SK-N-SH treated with all-trans-retinoic acid at 6 μM for 48 hours (cell line): ENCODE measurements around the gene IRAK1BP1.
"Not testable (repeated sequence)": the region's sequence is repeated elsewhere in the genome, so short reads cannot be mapped to it uniquely, and the experiment has no call there.

Experiments
- ATAC-seq: fragments of 200-7000 bp; cut with Tn5 transposase; 3 replicates; pipeline ENCODE4 v1.9.1; 2020; ENCODE audit warnings: mild to moderate bottlenecking, moderate library complexity
- ARNTL ChIP-seq: fragments of 450-650 bp; formaldehyde crosslinking; IDR thresholded peaks from 2 replicates; pipeline ENCODE4 v1.5.0; 2020; ENCODE audit warnings: low read depth, mild to moderate bottlenecking, moderate library complexity, borderline replicate concordance
- BACH2 ChIP-seq: fragments of 250-450 bp; sonication (Bioruptor Pico); IDR thresholded peaks from 2 replicates; pipeline ENCODE4 v1.9.0; 2021; ENCODE audit warnings: mild to moderate bottlenecking, borderline replicate concordance
- CSDC2 ChIP-seq: fragments of 250-450 bp; sonication (Bioruptor Pico); IDR thresholded peaks from 2 replicates; pipeline ENCODE4 v1.5.0; 2020; ENCODE audit warnings: mild to moderate bottlenecking, moderate library complexity
- ESRRG ChIP-seq: fragments of 250-450 bp; sonication (Bioruptor Pico); IDR thresholded peaks from 2 replicates; pipeline ENCODE4 v1.6.1; 2021; ENCODE audit warnings: mild to moderate bottlenecking
- GLIS3 ChIP-seq: fragments of 250-450 bp; sonication (Bioruptor Pico); IDR thresholded peaks from 2 replicates; pipeline ENCODE4 v1.5.0; 2020; ENCODE audit warnings: mild to moderate bottlenecking, moderate library complexity
- ISL1 ChIP-seq: fragments of 250-450 bp; sonication (Bioruptor Pico); IDR thresholded peaks from 2 replicates; pipeline ENCODE4 v2.1.2; 2022; ENCODE audit warnings: mild to moderate bottlenecking, moderate library complexity
- PPARA ChIP-seq: fragments of 250-450 bp; sonication (Bioruptor Pico); IDR thresholded peaks from 2 replicates; pipeline ENCODE4 v1.5.0; 2020; ENCODE audit warnings: mild to moderate bottlenecking, borderline replicate concordance
- RARB ChIP-seq: fragments of 250-450 bp; sonication (Bioruptor Pico); IDR thresholded peaks from 2 replicates; pipeline ENCODE4 v1.8.0; 2021; ENCODE audit warnings: mild to moderate bottlenecking, moderate library complexity
- SNAI2 ChIP-seq: fragments of 250-450 bp; sonication (Bioruptor Pico); IDR thresholded peaks from 2 replicates; pipeline ENCODE4 v1.5.0; 2020; ENCODE audit warnings: mild to moderate bottlenecking, moderate library complexity
- TCF4 ChIP-seq: fragments of 250-450 bp; sonication (Bioruptor Pico); IDR thresholded peaks from 2 replicates; pipeline ENCODE4 v1.8.0; 2021; ENCODE audit warnings: mild to moderate bottlenecking, moderate library complexity, borderline replicate concordance
- TOX ChIP-seq: fragments of 250-450 bp; sonication (Bioruptor Pico); IDR thresholded peaks from 2 replicates; pipeline ENCODE4 v1.8.0; 2021; ENCODE audit warnings: mild to moderate bottlenecking, moderate library complexity, borderline replicate concordance
- ZC3H10 ChIP-seq: fragments of 250-450 bp; sonication (Bioruptor Pico); IDR thresholded peaks from 2 replicates; pipeline ENCODE4 v1.5.1; 2021; ENCODE audit warnings: mild to moderate bottlenecking, moderate library complexity
- ZFP3 ChIP-seq: fragments of 250-450 bp; sonication (Bioruptor Pico); IDR thresholded peaks from 2 replicates; pipeline ENCODE4 v1.5.0; 2020; ENCODE audit warnings: mild to moderate bottlenecking, moderate library complexity
- ZFP30 ChIP-seq: fragments of 450-650 bp; formaldehyde crosslinking; IDR thresholded peaks from 2 replicates; pipeline ENCODE4 v1.5.0; 2022; ENCODE audit warnings: mild to moderate bottlenecking, moderate library complexity
- ZNF70 ChIP-seq: fragments of 450-650 bp; formaldehyde crosslinking; IDR thresholded peaks from 2 replicates; pipeline ENCODE4 v1.5.0; 2020; ENCODE audit warnings: mild to moderate bottlenecking, moderate library complexity
- ZNF8 ChIP-seq: fragments of 450-650 bp; formaldehyde crosslinking; IDR thresholded peaks from 2 replicates; pipeline ENCODE4 v1.5.0; 2020; ENCODE audit warnings: mild to moderate bottlenecking, moderate library complexity
- TF ChIP-seq, protein P1 (sequence below): fragments of 250-450 bp; sonication (Bioruptor Pico); IDR thresholded peaks from 2 replicates; pipeline ENCODE4 v1.8.0; 2020; ENCODE audit warnings: mild to moderate bottlenecking, moderate library complexity, borderline replicate concordance
- TF ChIP-seq, protein P2 (sequence below): fragments of 250-450 bp; sonication (Bioruptor Pico); IDR thresholded peaks from 2 replicates; pipeline ENCODE4 v1.5.1; 2020; ENCODE audit warnings: low read depth, mild to moderate bottlenecking, moderate library complexity
- TF ChIP-seq, protein P3 (sequence below): fragments of 250-450 bp; sonication (Bioruptor Pico); IDR thresholded peaks from 2 replicates; pipeline ENCODE4 v1.5.1; 2021; ENCODE audit warnings: mild to moderate bottlenecking, moderate library complexity
- TF ChIP-seq, protein P4 (sequence below): fragments of 250-450 bp; sonication (Bioruptor Pico); IDR thresholded peaks from 2 replicates; pipeline ENCODE4 v1.8.0; 2021; ENCODE audit warnings: low read depth, mild to moderate bottlenecking, moderate library complexity, borderline replicate concordance

Gene IRAK1BP1

DNA sequence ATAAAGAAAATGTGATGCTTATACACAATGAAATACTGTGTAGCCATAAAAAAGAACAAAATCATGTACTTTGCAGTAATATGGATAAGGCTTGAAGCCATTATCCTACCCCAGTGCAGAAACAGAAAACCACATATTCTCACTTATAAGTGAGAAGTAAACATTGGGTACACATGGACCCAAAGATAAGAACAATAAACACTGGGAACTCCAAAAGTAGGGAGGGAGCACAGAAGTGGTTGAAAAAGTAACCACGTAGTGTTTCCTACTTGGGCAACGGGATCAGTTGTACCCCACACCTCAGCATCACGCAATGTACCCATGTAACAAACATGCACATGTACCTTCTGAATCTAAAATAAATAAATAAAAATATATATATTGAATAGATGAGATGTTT is 8.2 kb downstream of the IRAK1BP1 start (continued):
- TF ChIP-seq ARNTL (CRISPR knock-in tag) (no peak), BACH2 (CRISPR knock-in tag) (no peak), RARB (CRISPR knock-in tag) (no peak), ZNF70 (CRISPR knock-in tag) (no peak), TOX (CRISPR knock-in tag) (no peak), CSDC2 (CRISPR knock-in tag) (no peak), GLIS3 (CRISPR knock-in tag) (no peak), ZNF8 (CRISPR knock-in tag) (no peak)

DNA sequence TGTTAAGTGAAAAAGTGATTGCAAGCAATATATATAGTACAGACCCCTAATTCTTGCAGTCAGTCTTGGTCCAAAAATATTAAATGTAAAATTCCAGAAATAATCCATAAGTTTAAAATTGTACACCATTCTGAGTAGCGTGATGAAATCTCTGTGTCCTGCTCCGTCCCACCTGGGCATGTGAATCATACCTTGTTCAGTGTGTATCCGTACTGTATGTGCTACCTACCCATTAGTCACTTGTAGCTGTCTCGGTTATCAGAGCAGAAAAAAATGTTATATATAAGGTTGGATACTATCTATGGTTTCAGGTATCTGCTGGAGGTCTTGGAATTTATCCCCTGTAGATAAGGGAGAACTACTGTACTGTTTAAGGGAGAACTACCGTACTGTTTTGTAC is 16.3 kb downstream of the IRAK1BP1 start:
- ATAC-seq = no peak
- TF ChIP-seq ISL1 (CRISPR knock-in tag) (no peak), TOX (CRISPR knock-in tag) (no peak), ZFP30 (CRISPR knock-in tag) (no peak), SNAI2 (CRISPR knock-in tag) (no peak), ZC3H10 (no peak), ZFP3 (CRISPR knock-in tag) (no peak), CSDC2 (CRISPR knock-in tag) (no peak)
- TF ChIP-seq, protein P1, sequence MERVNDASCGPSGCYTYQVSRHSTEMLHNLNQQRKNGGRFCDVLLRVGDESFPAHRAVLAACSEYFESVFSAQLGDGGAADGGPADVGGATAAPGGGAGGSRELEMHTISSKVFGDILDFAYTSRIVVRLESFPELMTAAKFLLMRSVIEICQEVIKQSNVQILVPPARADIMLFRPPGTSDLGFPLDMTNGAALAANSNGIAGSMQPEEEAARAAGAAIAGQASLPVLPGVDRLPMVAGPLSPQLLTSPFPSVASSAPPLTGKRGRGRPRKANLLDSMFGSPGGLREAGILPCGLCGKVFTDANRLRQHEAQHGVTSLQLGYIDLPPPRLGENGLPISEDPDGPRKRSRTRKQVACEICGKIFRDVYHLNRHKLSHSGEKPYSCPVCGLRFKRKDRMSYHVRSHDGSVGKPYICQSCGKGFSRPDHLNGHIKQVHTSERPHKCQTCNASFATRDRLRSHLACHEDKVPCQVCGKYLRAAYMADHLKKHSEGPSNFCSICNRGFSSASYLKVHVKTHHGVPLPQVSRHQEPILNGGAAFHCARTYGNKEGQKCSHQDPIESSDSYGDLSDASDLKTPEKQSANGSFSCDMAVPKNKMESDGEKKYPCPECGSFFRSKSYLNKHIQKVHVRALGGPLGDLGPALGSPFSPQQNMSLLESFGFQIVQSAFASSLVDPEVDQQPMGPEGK (CRISPR knock-in tag) = no peak
- TF ChIP-seq, protein P2, sequence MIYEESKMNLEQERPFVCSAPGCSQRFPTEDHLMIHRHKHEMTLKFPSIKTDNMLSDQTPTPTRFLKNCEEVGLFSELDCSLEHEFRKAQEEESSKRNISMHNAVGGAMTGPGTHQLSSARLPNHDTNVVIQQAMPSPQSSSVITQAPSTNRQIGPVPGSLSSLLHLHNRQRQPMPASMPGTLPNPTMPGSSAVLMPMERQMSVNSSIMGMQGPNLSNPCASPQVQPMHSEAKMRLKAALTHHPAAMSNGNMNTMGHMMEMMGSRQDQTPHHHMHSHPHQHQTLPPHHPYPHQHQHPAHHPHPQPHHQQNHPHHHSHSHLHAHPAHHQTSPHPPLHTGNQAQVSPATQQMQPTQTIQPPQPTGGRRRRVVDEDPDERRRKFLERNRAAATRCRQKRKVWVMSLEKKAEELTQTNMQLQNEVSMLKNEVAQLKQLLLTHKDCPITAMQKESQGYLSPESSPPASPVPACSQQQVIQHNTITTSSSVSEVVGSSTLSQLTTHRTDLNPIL = no peak
- TF ChIP-seq, protein P3, sequence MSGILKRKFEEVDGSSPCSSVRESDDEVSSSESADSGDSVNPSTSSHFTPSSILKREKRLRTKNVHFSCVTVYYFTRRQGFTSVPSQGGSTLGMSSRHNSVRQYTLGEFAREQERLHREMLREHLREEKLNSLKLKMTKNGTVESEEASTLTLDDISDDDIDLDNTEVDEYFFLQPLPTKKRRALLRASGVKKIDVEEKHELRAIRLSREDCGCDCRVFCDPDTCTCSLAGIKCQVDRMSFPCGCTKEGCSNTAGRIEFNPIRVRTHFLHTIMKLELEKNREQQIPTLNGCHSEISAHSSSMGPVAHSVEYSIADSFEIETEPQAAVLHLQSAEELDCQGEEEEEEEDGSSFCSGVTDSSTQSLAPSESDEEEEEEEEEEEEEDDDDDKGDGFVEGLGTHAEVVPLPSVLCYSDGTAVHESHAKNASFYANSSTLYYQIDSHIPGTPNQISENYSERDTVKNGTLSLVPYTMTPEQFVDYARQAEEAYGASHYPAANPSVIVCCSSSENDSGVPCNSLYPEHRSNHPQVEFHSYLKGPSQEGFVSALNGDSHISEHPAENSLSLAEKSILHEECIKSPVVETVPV (CRISPR knock-in tag) = no peak

DNA sequence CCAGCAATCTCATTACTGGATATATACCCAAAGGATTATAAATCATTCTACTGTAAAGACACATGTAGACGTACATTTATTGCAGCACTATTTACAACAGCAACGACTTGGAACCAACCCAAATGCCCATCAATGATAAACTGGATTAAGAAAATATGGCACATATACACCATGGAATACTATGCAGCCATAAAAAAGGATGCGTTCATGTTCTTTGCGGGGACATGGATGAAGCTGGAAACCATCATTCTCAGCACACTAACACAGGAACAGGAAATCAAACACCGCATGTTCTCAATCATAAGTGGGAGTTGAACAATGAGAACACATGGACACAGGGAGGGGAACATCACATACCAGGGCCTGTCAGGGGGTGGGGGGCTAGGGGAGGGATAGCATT is 22.6 kb downstream of the IRAK1BP1 start:
- not testable (repeated sequence) for ATAC-seq

DNA sequence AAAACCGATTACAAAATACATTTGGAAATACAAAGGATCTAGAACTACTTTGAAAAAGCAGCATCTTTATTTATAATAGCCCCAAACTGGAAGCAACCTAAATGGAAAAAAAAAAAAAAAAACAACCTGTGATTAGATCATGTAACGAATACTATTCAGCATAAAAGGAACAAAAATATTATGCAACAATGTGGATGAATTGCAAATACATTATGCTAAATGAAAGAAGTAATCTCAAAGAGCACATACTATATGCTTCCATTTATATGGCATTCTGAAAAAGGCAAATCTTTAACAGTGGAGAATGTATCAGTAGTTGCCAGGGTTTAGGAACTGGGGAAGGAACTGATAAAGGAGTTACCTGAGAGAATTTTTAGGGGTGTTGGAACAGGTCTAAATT is 28.9 kb downstream of the IRAK1BP1 start:
- ATAC-seq = no peak
- no peak for TF ChIP-seq PPARA (CRISPR knock-in tag)
- TF ChIP-seq, all 23 proteins: peak for 0

DNA sequence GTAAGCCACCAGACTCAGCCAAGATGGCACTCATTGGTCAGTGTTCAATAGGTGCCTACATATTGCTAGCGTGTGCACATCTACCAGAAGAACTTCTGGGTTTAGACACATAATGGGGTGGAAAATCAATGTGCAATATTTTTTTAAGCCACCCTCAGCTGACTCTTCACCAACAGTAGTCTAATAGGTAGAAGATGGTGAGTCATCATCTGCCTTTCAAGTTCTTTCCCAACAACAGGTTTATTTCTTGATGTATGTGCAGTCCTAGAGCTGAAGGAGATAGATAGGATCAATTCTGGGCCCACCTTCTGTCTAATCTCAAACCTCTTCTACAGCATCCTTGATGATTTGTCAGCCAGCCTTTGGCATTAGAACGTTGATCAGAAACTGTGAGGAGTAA is 41.3 kb downstream of the IRAK1BP1 start:
- no peak for TF ChIP-seq ISL1 (CRISPR knock-in tag)
- no peak for ATAC-seq

DNA sequence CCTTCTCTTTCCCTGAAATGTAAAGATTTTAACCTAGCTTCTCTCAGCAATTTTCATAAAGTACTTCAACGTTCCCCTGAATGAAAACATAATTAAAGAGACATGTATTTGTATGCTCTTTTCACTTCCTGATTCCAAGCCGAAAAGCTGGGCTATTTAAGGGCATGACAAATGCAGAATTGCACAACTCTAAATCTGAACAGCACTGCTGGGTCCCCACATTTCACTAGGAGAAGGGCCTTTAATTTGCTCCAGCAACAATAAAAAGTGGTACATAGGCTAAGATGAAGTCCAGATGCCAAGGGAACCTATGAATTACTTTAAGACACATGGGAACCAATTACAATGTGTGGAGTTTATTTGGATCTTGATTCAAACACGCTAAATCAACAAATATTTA is 42.0 kb downstream of the IRAK1BP1 start:
- no peak for ATAC-seq

DNA sequence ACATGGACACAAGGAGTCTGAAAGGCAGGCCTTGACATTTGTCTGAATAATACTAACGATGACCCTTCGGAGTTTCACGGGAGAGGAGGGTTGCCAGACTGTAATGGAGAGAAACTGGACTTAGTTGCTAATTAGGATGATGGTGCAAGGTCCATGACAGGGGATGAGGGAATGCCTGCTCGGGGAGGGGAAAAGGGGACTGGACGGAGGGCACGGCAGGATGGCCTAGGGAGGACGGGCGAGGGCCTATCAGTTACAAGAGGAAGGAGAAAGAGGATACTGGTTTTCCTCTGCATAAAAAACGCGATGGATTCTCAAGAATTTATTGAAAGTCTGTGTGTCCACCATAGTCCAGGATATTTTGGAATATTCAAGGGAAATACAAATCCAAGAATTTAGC is 42.7 kb downstream of the IRAK1BP1 start:
- ATAC-seq = no peak

More for the DNA sequence above, 42.0 kb downstream of the IRAK1BP1 start:
- TF ChIP-seq TCF4 (CRISPR knock-in tag) (no peak), ZNF8 (CRISPR knock-in tag) (no peak), ZNF70 (CRISPR knock-in tag) (no peak)

More for the DNA sequence above, 42.7 kb downstream of the IRAK1BP1 start:
- no peak for TF ChIP-seq BACH2 (CRISPR knock-in tag)
- TF ChIP-seq GLIS3 (CRISPR knock-in tag) = no peak
- TF ChIP-seq, protein P3 (CRISPR knock-in tag) = no peak
- TF ChIP-seq, protein P2 = no peak
- no peak for TF ChIP-seq ZFP30 (CRISPR knock-in tag)
- TF ChIP-seq ZFP3 (CRISPR knock-in tag) = no peak
- no peak for TF ChIP-seq PPARA (CRISPR knock-in tag)
- TF ChIP-seq ESRRG (CRISPR knock-in tag) = no peak
- no peak for TF ChIP-seq ZC3H10
- TF ChIP-seq, protein P4, sequence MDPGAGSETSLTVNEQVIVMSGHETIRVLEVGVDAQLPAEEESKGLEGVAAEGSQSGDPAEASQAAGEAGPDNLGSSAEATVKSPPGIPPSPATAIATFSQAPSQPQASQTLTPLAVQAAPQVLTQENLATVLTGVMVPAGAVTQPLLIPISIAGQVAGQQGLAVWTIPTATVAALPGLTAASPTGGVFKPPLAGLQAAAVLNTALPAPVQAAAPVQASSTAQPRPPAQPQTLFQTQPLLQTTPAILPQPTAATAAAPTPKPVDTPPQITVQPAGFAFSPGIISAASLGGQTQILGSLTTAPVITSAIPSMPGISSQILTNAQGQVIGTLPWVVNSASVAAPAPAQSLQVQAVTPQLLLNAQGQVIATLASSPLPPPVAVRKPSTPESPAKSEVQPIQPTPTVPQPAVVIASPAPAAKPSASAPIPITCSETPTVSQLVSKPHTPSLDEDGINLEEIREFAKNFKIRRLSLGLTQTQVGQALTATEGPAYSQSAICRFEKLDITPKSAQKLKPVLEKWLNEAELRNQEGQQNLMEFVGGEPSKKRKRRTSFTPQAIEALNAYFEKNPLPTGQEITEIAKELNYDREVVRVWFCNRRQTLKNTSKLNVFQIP (CRISPR knock-in tag) = no peak
- TF ChIP-seq ARNTL (CRISPR knock-in tag) = no peak
- TF ChIP-seq, protein P1 (CRISPR knock-in tag) = no peak
- no peak for TF ChIP-seq TOX (CRISPR knock-in tag)
- TF ChIP-seq ISL1 (CRISPR knock-in tag) = no peak
- no peak for TF ChIP-seq ZNF8 (CRISPR knock-in tag)
